HepG2 (cell line): ENCODE measurements around the gene TMEM131L. TPM values are rescaled to one million over a fixed set of nuclear protein-coding genes. Genes with fewer than 3 reads are reported as not detected.

ENCODE experiments used
- ATAC-seq: fragments of 200-7000 bp; cut with Tn5 transposase; 3 replicates; pipeline ENCODE4 v1.9.1; 2020; ENCODE audit warnings: mild to moderate bottlenecking, moderate library complexity
- BruUV-seq: library from RNA; stranded (reverse); fragments of 400-500 nt; replicated peaks from 2 replicates; lab custom pipeline; 2021; lab: Mats Ljungman, UMichigan
- CTCF ChIA-PET: fragments of 300-600 bp; formaldehyde crosslinking; extraction: SDS; loops from one replicate; lab custom pipeline; 2021; ENCODE audit warnings: low total read pairs, inconsistent platforms, low intra/inter-chr PET ratio; lab: Yijun Ruan, JAX
- POLR2A ChIA-PET: fragments of 350-600 bp; sonication (Branson Sonifier 250); formaldehyde crosslinking; loops from one replicate; lab custom pipeline; 2020; ENCODE audit warnings: antibody characterized with exemption, inconsistent platforms; lab: Yijun Ruan, JAX
- DNase-seq: peaks from one replicate; pipeline ENCODE4 v3.0.0-alpha.2; 2015; ENCODE audit warnings: low spot score
- FAIRE-seq: peaks from 3 replicates; lab custom pipeline; 2011; peaks lifted over from hg19 to GRCh38; lab: Jason Lieb, UNC
- H2AFZ ChIP-seq: one replicate; pipeline ENCODE4 v1.6.1; 2011; ENCODE audit warnings: low read length, inconsistent platforms
- H3K27ac ChIP-seq: fragments of 300-600 bp; 3 replicates; pipeline ENCODE4 v1.8.0; 2011; ENCODE audit warnings: mixed run types, mild to moderate bottlenecking, mixed read lengths, low read length, inconsistent platforms; ENCODE audit not compliant: insufficient read depth; ENCODE audit errors: extremely low read length
- H3K27me3 ChIP-seq, 2 experiments: fragments of 200-600 bp in 1 of 2; 2 replicates in 1 of 2; 3 replicates in 1 of 2; pipeline versions ENCODE4 v1.6.0 to v1.8.0; 2011; ENCODE audit warnings: low read length in 2 of 2, mild to moderate bottlenecking in 2 of 2, moderate library complexity in 2 of 2, inconsistent platforms in 1 of 2; ENCODE audit not compliant: insufficient read depth in 2 of 2, control insufficient read depth in 1 of 2
- H3K36me3 ChIP-seq, 2 experiments: fragments of 200-600 bp in 1 of 2; replicated peaks in 1 of 2; 2 replicates in 1 of 2; 3 replicates in 1 of 2; pipeline versions ENCODE4 v1.5.1 to v1.8.0; 2011; ENCODE audit warnings: low read length in 2 of 2, inconsistent platforms in 1 of 2; ENCODE audit not compliant: insufficient read depth in 2 of 2, control insufficient read depth in 1 of 2
- H3K4me1 ChIP-seq: 2 replicates; pipeline ENCODE4 v1.5.1; 2012; ENCODE audit warnings: low read length, inconsistent platforms; ENCODE audit not compliant: insufficient read depth
- H3K4me2 ChIP-seq: 2 replicates; pipeline ENCODE4 v1.6.0; 2011; ENCODE audit warnings: low read depth, low read length, inconsistent platforms
- H3K4me3 ChIP-seq, 3 experiments: fragments of 200-600 bp in 1 of 3; sonication (generic), shearing (Covaris generic) in 1 of 3; replicated peaks in 1 of 3; 2 replicates each; pipeline ENCODE4 v1.5.1; 2011 to 2016; ENCODE audit warnings: low read length in 3 of 3, inconsistent platforms in 2 of 3, low read depth in 2 of 3, mild to moderate bottlenecking in 2 of 3, control low read depth in 1 of 3, mixed read lengths in 1 of 3; ENCODE audit not compliant: insufficient read depth in 1 of 3
- H3K79me2 ChIP-seq: one replicate; pipeline ENCODE4 v1.6.1; 2011; ENCODE audit warnings: low read length, inconsistent platforms; ENCODE audit not compliant: insufficient read depth
- H3K9ac ChIP-seq: 2 replicates; pipeline ENCODE4 v1.6.0; 2011; ENCODE audit warnings: mild to moderate bottlenecking, low read depth, low read length, inconsistent platforms; ENCODE audit not compliant: insufficient read depth
- H3K9me3 ChIP-seq: 2 replicates; pipeline ENCODE4 v1.5.1; 2012; ENCODE audit warnings: mild to moderate bottlenecking, low read length
- H4K20me1 ChIP-seq: 2 replicates; pipeline ENCODE4 v1.6.0; 2011; ENCODE audit warnings: inconsistent platforms, mild to moderate bottlenecking, low read length, moderate library complexity; ENCODE audit not compliant: insufficient read depth
- FOXA1 ChIP-seq, 2 experiments: fragments of 450-650 bp in 1 of 2; sonication (generic) in 1 of 2; formaldehyde crosslinking in 1 of 2; IDR thresholded peaks; 2 replicates each; pipeline versions ENCODE4 v1.4.0 to v1.6.1; 2016 to 2020; ENCODE audit warnings: missing genetic modification reagents in 1 of 2
- SKI ChIP-seq: fragments of 450-650 bp; IDR thresholded peaks from one replicate; pipeline ENCODE4 v1.6.1; 2018; ENCODE audit warnings: mild to moderate bottlenecking; ENCODE audit not compliant: partially characterized antibody
- ZBTB33 ChIP-seq: sonication (generic); formaldehyde crosslinking; IDR thresholded peaks from 2 replicates; pipeline ENCODE4 v1.4.0; 2020; ENCODE audit warnings: missing genetic modification reagents
- ZBTB38 ChIP-seq: sonication (generic); formaldehyde crosslinking; IDR thresholded peaks from 2 replicates; pipeline ENCODE4 v1.5.1; 2020; ENCODE audit warnings: mild to moderate bottlenecking, missing genetic modification reagents
- ZNF224 ChIP-seq: sonication (generic); formaldehyde crosslinking; IDR thresholded peaks from 2 replicates; pipeline ENCODE4 v1.5.0; 2020; ENCODE audit warnings: mild to moderate bottlenecking, missing genetic modification reagents
- WGBS: methylation state at CpG from one replicate; pipeline ENCODE4 v1.1.6; 2017; ENCODE audit warnings: low lambda C conversion rate; 5-methylcytosine and 5-hydroxymethylcytosine counted together
- in situ Hi-C: cut with HindIII; loops from 2 replicates; pipeline ENCODE4 v1.10.0; 2017; ENCODE audit warnings: low pct_unique_long_range_greater_than_20kb; ENCODE audit not compliant: extremely low pct_ligation_motif_present
- intact Hi-C: fragments of 100-400 bp; cut with micrococcal nuclease; formaldehyde crosslinking; loops from one replicate; pipeline ENCODE4 v1.10.0; 2022; ENCODE audit not compliant: unreplicated experiment
- polyA plus RNA-seq, 8 experiments: library from polyadenylated mRNA; depleted of rRNA in 3 of 8; stranded (reverse) in 7 of 8; unstranded in 1 of 8; fragments of >200 nt; fragmentation: Illumina TruSeq in 4 of 8; extraction: Trizol in 4 of 8; gene quantifications; 2 replicates each; pipeline versions ENCODE4 v1.2.1 to v1.2.3, GENCODE V29; 2011 to 2016; ENCODE audit warnings: low read depth in 4 of 8, missing spikeins in 1 of 8, mixed read lengths in 1 of 8; ENCODE audit not compliant: insufficient read depth in 1 of 8
- total RNA-seq, 5 experiments: library from RNA; depleted of rRNA; stranded (reverse); fragments of >200 nt; fragmentation: Illumina TruSeq; extraction: Trizol; gene quantifications; 2 replicates each; pipeline ENCODE4 v1.2.3, GENCODE V29; 2016; ENCODE audit warnings: low read depth in 1 of 5

The TMEM131L gene
- total and polyA plus RNA-seq, 2 of the 13 experiments (the other 11 are each of a cell fraction or from before 2014, with no cell fraction given) = 2.2 to 4.5 TPM

GRCh38 chr4:153553819-153554170 lies 87.6 kb downstream of the TMEM131L start (continued):
- no peak for TF ChIP-seq SKI

GRCh38 chr4:153555730-153556434 lies 89.7 kb downstream of the TMEM131L start:
- peak; percentile 48 for DNase-seq
- TF ChIP-seq ZNF224 (CRISPR knock-in tag) (no peak), FOXA1 (IDR thresholded peaks at IDR 0.05) (no peak), FOXA1 (CRISPR knock-in tag; IDR thresholded peaks at IDR 0.05) (no peak), ZBTB38 (0 out of 2 replicates have a peak, but pooled peaks have one; percentile 35), ZBTB33 (CRISPR knock-in tag) (peak; percentile 97)
- peak; percentile 26 for FAIRE-seq
- H3K79me2 ChIP-seq = no peaks in the 10 kb centered on the region
- intact Hi-C loops (loop anchor here (5.0 kb wide), 1 partner anchor 89 kb away; the partner anchor contains the start of gene TMEM131L), in situ Hi-C loops (no loop called here)
- ChIA-PET CTCF (no interaction called here), POLR2A (no interaction called here)
- H3K27me3 ChIP-seq = no peaks in the 10 kb centered on the region
- ATAC-seq = peak; percentile 54; the same call in 2 of the 3 replicates
- no peaks in the 10 kb centered on the region for H4K20me1 ChIP-seq
- peaks cover 0 to 1% of the 10 kb centered on the region in 2 experiments; a peak in 1 of 5 replicates for H3K36me3 ChIP-seq
- H2AFZ ChIP-seq = no peak overlapping the region
- H3K9me3 ChIP-seq = 0 out of 2 replicates have a peak, but pooled peaks cover 1% of the 10 kb centered on the region
- no peak overlapping the region for H3K4me3 ChIP-seq
- no peak overlapping the region for H3K27ac ChIP-seq
- 66% methylated on average over 5 of the region's 5 CpGs for WGBS
- H3K9ac ChIP-seq = no peak overlapping the region
- H3K4me1 ChIP-seq = peaks cover 26% of the 10 kb centered on the region
- no peak overlapping the region for H3K4me2 ChIP-seq
- BruUV-seq = no TSS peak
